ENCODE data around the gene YEATS2. TPM values are rescaled to one million over a fixed set of nuclear protein-coding genes. Genes with fewer than 3 reads are reported as not detected.

YEATS2 gene
- total RNA-seq, 1 donor from 2014 or later = 45.3 TPM

DNA sequence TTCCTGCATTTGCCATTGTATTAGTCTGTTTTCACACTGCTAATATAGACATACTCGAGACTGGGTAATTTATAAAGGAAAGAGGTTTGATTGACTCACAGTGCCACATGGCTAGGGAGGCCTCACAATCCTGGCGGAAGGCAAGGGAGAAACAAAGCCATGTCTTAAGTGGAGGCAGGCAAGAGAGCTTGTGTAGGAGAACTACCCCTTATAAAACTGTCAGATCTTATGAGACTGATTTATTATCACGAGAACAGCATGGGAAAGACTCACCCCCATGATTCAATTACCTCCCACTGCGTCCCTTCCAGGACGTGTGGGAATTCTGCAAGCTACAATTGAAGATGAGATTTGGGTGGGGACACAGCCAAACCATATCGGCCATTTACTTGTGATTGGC is 27.8 kb downstream of the YEATS2 start:
- Histone ChIP-seq H3K36me3 (ENCODE audit: insufficient read depth, low read length) (peaks cover 60% of the 10 kb centered on the region), H2AFZ (ENCODE audit: low read depth, low read length) (no peak overlapping the region), H3K4me2 (ENCODE audit: low read length) (no peak overlapping the region), H3K4me3 (ENCODE audit: insufficient read depth, low read depth, low read length) (no peak overlapping the region), H3K27ac (ENCODE audit: low read depth, low read length) (no peak overlapping the region), H3K9ac (ENCODE audit: low read length) (no peak overlapping the region), H3K27me3 (ENCODE audit: insufficient read depth, low read length) (no peaks in the 10 kb centered on the region), H3K4me1 (ENCODE audit: insufficient read depth, low read length) (no peaks in the 10 kb centered on the region), H3K9me3 (ENCODE audit: insufficient read depth, low read depth, low read length) (no peaks in the 10 kb centered on the region), H3K79me2 (ENCODE audit: insufficient read depth, low read length) (peaks cover 11% of the 10 kb centered on the region), H4K20me1 (ENCODE audit: insufficient read depth, low read length) (peaks cover 8% of the 10 kb centered on the region)
- Mint-ChIP-seq H3K27me3 (ENCODE audit: low read depth, unreplicated experiment) (no peaks in the 10 kb centered on the region), H3K27ac (ENCODE audit: unreplicated experiment) (peak overlapping the region; percentile 38), H3K9me3 (ENCODE audit: unreplicated experiment) (no peaks in the 10 kb centered on the region), H3K36me3 (ENCODE audit: low read depth, unreplicated experiment) (peaks cover 34% of the 10 kb centered on the region), H3K4me3 (ENCODE audit: unreplicated experiment) (no peak overlapping the region), H3K4me1 (ENCODE audit: low read depth, unreplicated experiment) (peaks cover 5% of the 10 kb centered on the region)
- no peak for TF ChIP-seq EZH2 (IDR thresholded peaks at IDR 0.05; ENCODE audit: insufficient read depth, low read length)
- TF ChIP-seq, protein P1, sequence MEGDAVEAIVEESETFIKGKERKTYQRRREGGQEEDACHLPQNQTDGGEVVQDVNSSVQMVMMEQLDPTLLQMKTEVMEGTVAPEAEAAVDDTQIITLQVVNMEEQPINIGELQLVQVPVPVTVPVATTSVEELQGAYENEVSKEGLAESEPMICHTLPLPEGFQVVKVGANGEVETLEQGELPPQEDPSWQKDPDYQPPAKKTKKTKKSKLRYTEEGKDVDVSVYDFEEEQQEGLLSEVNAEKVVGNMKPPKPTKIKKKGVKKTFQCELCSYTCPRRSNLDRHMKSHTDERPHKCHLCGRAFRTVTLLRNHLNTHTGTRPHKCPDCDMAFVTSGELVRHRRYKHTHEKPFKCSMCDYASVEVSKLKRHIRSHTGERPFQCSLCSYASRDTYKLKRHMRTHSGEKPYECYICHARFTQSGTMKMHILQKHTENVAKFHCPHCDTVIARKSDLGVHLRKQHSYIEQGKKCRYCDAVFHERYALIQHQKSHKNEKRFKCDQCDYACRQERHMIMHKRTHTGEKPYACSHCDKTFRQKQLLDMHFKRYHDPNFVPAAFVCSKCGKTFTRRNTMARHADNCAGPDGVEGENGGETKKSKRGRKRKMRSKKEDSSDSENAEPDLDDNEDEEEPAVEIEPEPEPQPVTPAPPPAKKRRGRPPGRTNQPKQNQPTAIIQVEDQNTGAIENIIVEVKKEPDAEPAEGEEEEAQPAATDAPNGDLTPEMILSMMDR (IDR thresholded peaks at IDR 0.05; ENCODE audit: insufficient read depth, low read depth, low read length) = no peak
- no peak for FAIRE-seq
- DNase-seq (ENCODE audit: low read depth) = no peak

DNA sequence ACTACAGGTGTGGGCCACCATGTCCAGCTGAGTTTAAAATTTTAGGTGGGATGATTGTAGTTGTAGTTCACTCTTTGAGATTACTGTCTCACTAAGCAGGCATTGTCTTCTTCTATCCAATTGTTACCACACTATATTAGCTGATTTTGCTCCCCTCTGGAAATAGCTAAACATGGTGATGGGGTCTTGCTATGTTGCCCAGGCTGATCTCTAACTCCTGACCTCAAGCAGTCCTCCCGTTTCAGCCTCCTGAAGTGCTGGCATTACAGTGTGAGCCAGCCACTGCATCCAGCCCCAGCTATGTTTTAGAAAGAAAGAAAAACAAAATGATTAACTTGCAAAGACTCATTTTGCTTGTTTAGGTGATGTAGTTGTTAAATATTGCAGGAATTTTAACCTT is 30.6 kb downstream of the YEATS2 start:
- H2AFZ ChIP-seq (ENCODE audit: low read depth, low read length) = no peak overlapping the region
- no peak overlapping the region for H3K27ac ChIP-seq (ENCODE audit: low read depth, low read length)
- no peaks in the 10 kb centered on the region for H3K4me1 ChIP-seq (ENCODE audit: insufficient read depth, low read length)
- H3K9me3 ChIP-seq (ENCODE audit: insufficient read depth, low read depth, low read length) = no peaks in the 10 kb centered on the region
- no peak overlapping the region for H3K9ac ChIP-seq (ENCODE audit: low read length)
- DNase-seq (ENCODE audit: low read depth) (no peak), FAIRE-seq (no peak)
- Mint-ChIP-seq H3K27ac (ENCODE audit: unreplicated experiment) (no peak overlapping the region), H3K27me3 (ENCODE audit: low read depth, unreplicated experiment) (no peaks in the 10 kb centered on the region), H3K4me1 (ENCODE audit: low read depth, unreplicated experiment) (no peaks in the 10 kb centered on the region), H3K9me3 (ENCODE audit: unreplicated experiment) (no peaks in the 10 kb centered on the region), H3K4me3 (ENCODE audit: unreplicated experiment) (no peak overlapping the region), H3K36me3 (ENCODE audit: low read depth, unreplicated experiment) (peaks cover 22% of the 10 kb centered on the region)
- H3K4me3 ChIP-seq (ENCODE audit: insufficient read depth, low read depth, low read length) = no peak overlapping the region
- H3K27me3 ChIP-seq (ENCODE audit: insufficient read depth, low read length) = no peaks in the 10 kb centered on the region
- H3K36me3 ChIP-seq (ENCODE audit: insufficient read depth, low read length) = peaks cover 53% of the 10 kb centered on the region
- peaks cover 11% of the 10 kb centered on the region for H3K79me2 ChIP-seq (ENCODE audit: insufficient read depth, low read length)
- H3K4me2 ChIP-seq (ENCODE audit: low read length) = no peak overlapping the region
- TF ChIP-seq, protein P1 (IDR thresholded peaks at IDR 0.05; ENCODE audit: insufficient read depth, low read depth, low read length) = no peak
- no peak for TF ChIP-seq EZH2 (IDR thresholded peaks at IDR 0.05; ENCODE audit: insufficient read depth, low read length)
- peaks cover 7% of the 10 kb centered on the region for H4K20me1 ChIP-seq (ENCODE audit: insufficient read depth, low read length)

DNA sequence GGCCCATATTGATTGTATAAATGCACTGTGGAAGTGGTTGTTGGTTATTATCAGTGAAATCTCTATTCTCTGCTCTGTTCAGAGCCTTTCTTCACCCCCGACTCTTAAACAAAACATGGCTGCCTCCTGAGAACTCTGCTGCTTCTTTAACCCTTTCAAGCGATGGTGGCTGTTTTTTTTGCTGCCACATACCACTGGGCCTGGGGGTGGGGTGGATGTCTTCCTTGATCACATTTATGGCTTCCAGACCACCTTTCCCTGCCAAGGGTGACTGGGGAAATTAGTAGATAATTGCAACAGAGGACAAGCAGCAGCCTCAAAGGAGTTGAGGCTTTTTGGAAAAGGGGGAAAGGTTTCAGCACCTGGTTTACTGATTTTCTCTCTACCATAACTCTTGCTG is 32.8 kb downstream of the YEATS2 start:
- H3K27ac ChIP-seq (ENCODE audit: low read depth, low read length) = no peak overlapping the region
- H3K4me3 ChIP-seq (ENCODE audit: insufficient read depth, low read depth, low read length) = no peak overlapping the region
- no peaks in the 10 kb centered on the region for H3K9me3 Mint-ChIP-seq (ENCODE audit: unreplicated experiment)

More for the DNA sequence above, 32.8 kb downstream of the YEATS2 start:
- DNase-seq (ENCODE audit: low read depth) (no peak), FAIRE-seq (no peak)
- TF ChIP-seq, protein P1 (IDR thresholded peaks at IDR 0.05; ENCODE audit: insufficient read depth, low read depth, low read length) = no peak
- TF ChIP-seq EZH2 (IDR thresholded peaks at IDR 0.05; ENCODE audit: insufficient read depth, low read length) = no peak
- Histone ChIP-seq H3K36me3 (ENCODE audit: insufficient read depth, low read length) (peaks cover 44% of the 10 kb centered on the region), H3K9ac (ENCODE audit: low read length) (no peak overlapping the region), H2AFZ (ENCODE audit: low read depth, low read length) (no peak overlapping the region), H3K4me2 (ENCODE audit: low read length) (no peak overlapping the region), H3K27me3 (ENCODE audit: insufficient read depth, low read length) (no peaks in the 10 kb centered on the region), H3K9me3 (ENCODE audit: insufficient read depth, low read depth, low read length) (no peaks in the 10 kb centered on the region), H4K20me1 (ENCODE audit: insufficient read depth, low read length) (peaks cover 15% of the 10 kb centered on the region), H3K4me1 (ENCODE audit: insufficient read depth, low read length) (peaks cover 7% of the 10 kb centered on the region), H3K79me2 (ENCODE audit: insufficient read depth, low read length) (peaks cover 22% of the 10 kb centered on the region)
- H3K4me1 Mint-ChIP-seq (ENCODE audit: low read depth, unreplicated experiment) = peaks cover 14% of the 10 kb centered on the region
- H3K27me3 Mint-ChIP-seq (ENCODE audit: low read depth, unreplicated experiment) = no peaks in the 10 kb centered on the region
- H3K36me3 Mint-ChIP-seq (ENCODE audit: low read depth, unreplicated experiment) = peaks cover 30% of the 10 kb centered on the region
- H3K27ac Mint-ChIP-seq (ENCODE audit: unreplicated experiment) = no peak overlapping the region
- no peak overlapping the region for H3K4me3 Mint-ChIP-seq (ENCODE audit: unreplicated experiment)

Data from astrocyte (in vitro differentiated cells and primary cell).